Breast epithelium (tissue), 3 donors: Measurements from ENCODE around the gene PARP3.

Experiments
- POLR2A ChIP-seq: fragments of 450-650 bp; IDR thresholded peaks from one replicate; pipeline ENCODE4 v1.6.1; 2016; ENCODE audit warnings: antibody characterized with exemption, mild to moderate bottlenecking, moderate library complexity
- TF ChIP-seq, protein P1 (sequence below), 3 donors: fragments of 450-650 bp; IDR thresholded peaks; one replicate each; pipeline ENCODE4 v1.5.1; 2016 to 2017; ENCODE audit warnings: antibody characterized with exemption in 3 of 3, mild to moderate bottlenecking in 3 of 3, moderate library complexity in 3 of 3

DNA sequence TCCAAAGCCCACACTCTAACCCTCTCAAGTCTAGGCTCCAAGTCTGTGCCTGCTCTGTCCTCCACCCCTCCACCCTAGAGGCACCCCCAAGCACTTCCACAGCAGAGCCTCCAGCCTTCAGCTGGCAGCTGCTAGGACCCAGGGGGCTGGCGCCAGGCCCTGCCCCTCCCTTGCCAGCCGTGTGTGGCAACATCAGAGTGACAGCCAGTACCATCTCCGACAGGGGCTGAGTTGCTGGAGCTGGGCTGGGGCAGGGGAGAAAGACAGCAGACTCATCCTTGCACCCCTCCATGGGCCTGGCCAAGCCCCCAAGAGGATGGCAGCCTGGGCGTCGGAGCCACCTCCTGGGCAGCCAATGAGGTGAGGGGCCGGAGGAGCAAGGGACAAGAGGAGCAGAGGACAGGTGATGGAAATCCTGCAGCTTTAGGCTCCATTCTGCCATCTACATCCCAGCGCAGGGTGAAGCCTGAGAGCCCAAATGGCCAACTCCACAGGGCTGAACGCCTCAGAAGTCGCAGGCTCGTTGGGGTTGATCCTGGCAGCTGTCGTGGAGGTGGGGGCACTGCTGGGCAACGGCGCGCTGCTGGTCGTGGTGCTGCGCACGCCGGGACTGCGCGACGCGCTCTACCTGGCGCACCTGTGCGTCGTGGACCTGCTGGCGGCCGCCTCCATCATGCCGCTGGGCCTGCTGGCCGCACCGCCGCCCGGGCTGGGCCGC, 13.2 kb downstream of the PARP3 start, which contains the start of gene GPR62:
- TF ChIP-seq, protein P1, sequence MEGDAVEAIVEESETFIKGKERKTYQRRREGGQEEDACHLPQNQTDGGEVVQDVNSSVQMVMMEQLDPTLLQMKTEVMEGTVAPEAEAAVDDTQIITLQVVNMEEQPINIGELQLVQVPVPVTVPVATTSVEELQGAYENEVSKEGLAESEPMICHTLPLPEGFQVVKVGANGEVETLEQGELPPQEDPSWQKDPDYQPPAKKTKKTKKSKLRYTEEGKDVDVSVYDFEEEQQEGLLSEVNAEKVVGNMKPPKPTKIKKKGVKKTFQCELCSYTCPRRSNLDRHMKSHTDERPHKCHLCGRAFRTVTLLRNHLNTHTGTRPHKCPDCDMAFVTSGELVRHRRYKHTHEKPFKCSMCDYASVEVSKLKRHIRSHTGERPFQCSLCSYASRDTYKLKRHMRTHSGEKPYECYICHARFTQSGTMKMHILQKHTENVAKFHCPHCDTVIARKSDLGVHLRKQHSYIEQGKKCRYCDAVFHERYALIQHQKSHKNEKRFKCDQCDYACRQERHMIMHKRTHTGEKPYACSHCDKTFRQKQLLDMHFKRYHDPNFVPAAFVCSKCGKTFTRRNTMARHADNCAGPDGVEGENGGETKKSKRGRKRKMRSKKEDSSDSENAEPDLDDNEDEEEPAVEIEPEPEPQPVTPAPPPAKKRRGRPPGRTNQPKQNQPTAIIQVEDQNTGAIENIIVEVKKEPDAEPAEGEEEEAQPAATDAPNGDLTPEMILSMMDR (IDR thresholded peaks at IDR 0.05): no peak
- TF ChIP-seq POLR2A: no peak
